Testis (tissue), 3 donors: ENCODE results near the gene EEFSEC. TPM values are rescaled to one million over a fixed set of nuclear protein-coding genes. Genes with fewer than 3 reads are reported as not detected.

Source experiments
- DNase-seq: peaks from one replicate; pipeline ENCODE4 v3.0.0-alpha.2; 2019
- H3K27ac ChIP-seq, 2 donors: fragments of 200-600 bp; sonication (generic); one replicate each; pipeline ENCODE4 v1.5.1; 2019
- H3K27me3 ChIP-seq: fragments of 200-600 bp; sonication (generic); one replicate; pipeline ENCODE4 v1.5.1; 2019
- H3K36me3 ChIP-seq: fragments of 200-600 bp; sonication (generic); one replicate; pipeline ENCODE4 v1.5.1; 2017; ENCODE audit warnings: low read depth; ENCODE audit errors: missing control alignments
- H3K4me1 ChIP-seq: fragments of 200-600 bp; sonication (generic); one replicate; pipeline ENCODE4 v1.5.1; 2019
- H3K4me3 ChIP-seq, 2 donors: fragments of 200-600 bp; sonication (generic); one replicate each; pipeline ENCODE4 v1.5.1; 2017 to 2019
- H3K9me3 ChIP-seq: fragments of 200-600 bp; sonication (generic); one replicate; pipeline ENCODE4 v1.5.1; 2017
- CTCF ChIP-seq, 3 experiments: fragments of 450-650 bp in 2 of 3; fragments of 200-600 bp in 1 of 3; sonication (generic) in 1 of 3; IDR thresholded peaks; one replicate each; pipeline ENCODE4 v1.5.1; 2016 to 2019; ENCODE audit warnings: antibody characterized with exemption in 3 of 3, mild to moderate bottlenecking in 2 of 3, moderate library complexity in 1 of 3
- POLR2A ChIP-seq: fragments of 450-650 bp; IDR thresholded peaks from one replicate; pipeline ENCODE4 v1.6.1; 2017; ENCODE audit warnings: antibody characterized with exemption, mild to moderate bottlenecking, moderate library complexity
- WGBS, 2 donors: methylation state at CpG; one replicate each; pipeline ENCODE4 v1.1.5; 2018; 5-methylcytosine and 5-hydroxymethylcytosine counted together
- intact Hi-C: fragments of 100-400 bp; cut with DNase I; formaldehyde crosslinking; loops from one replicate; pipeline ENCODE4 v1.15.1; 2023; ENCODE audit warnings: low total_unique reads
- polyA plus RNA-seq: library from polyadenylated mRNA; stranded (reverse); fragments of 350-450 nt; fragmentation: Illumina TruSeq; extraction: RNeasy Lipid Tissue Mini Kit (QIAGEN cat#74804); gene quantifications from one replicate; pipeline ENCODE4 v1.2.3, GENCODE V29; 2014; ENCODE audit warnings: low read depth, low replicate concordance; ENCODE audit not compliant: insufficient read depth
- total RNA-seq, 2 donors: library from RNA; depleted of rRNA; stranded (reverse); fragments of >200 nt; gene quantifications; one replicate each; pipeline ENCODE4 v1.2.3, GENCODE V29; 2016

EEFSEC gene
- total and polyA plus RNA-seq, 3 donors from 2014 or later, result 35.4 to 40.3 (median 35.4) TPM

- TF ChIP-seq CTCF (IDR thresholded peaks at IDR 0.05) (no peak), POLR2A (no peak)
- no peak for DNase-seq
- WGBS, 2 donors, result 89 to 97% methylated on average over 8 of the region's 8 CpGs
- Histone ChIP-seq H3K36me3 (no peaks in the 10 kb centered on the region), H3K9me3 (no peaks in the 10 kb centered on the region), H3K4me1 (peaks cover 7% of the 10 kb centered on the region), H3K27ac (no peak overlapping the region), H3K27me3 (no peaks in the 10 kb centered on the region), H3K4me3 (no peak overlapping the region)
- intact Hi-C loops, result no loop called here
These were observed 277.4 kb downstream of the EEFSEC start for GRCh38 chr3:128430731-128431130.

GRCh38 chr3:128431803-128432300, 278.6 kb downstream of the EEFSEC start:
- Histone ChIP-seq H3K4me3 (no peak overlapping the region), H3K27me3 (no peaks in the 10 kb centered on the region), H3K4me1 (peaks cover 7% of the 10 kb centered on the region), H3K9me3 (no peaks in the 10 kb centered on the region), H3K27ac (no peak overlapping the region), H3K36me3 (no peaks in the 10 kb centered on the region)
- no peak for TF ChIP-seq CTCF (IDR thresholded peaks at IDR 0.05)
- TF ChIP-seq POLR2A, result no peak
- WGBS, 2 donors, result 55 to 56% methylated on average over 13 of the region's 13 CpGs
- DNase-seq, result no peak
- intact Hi-C loops, result no loop called here

DNA sequence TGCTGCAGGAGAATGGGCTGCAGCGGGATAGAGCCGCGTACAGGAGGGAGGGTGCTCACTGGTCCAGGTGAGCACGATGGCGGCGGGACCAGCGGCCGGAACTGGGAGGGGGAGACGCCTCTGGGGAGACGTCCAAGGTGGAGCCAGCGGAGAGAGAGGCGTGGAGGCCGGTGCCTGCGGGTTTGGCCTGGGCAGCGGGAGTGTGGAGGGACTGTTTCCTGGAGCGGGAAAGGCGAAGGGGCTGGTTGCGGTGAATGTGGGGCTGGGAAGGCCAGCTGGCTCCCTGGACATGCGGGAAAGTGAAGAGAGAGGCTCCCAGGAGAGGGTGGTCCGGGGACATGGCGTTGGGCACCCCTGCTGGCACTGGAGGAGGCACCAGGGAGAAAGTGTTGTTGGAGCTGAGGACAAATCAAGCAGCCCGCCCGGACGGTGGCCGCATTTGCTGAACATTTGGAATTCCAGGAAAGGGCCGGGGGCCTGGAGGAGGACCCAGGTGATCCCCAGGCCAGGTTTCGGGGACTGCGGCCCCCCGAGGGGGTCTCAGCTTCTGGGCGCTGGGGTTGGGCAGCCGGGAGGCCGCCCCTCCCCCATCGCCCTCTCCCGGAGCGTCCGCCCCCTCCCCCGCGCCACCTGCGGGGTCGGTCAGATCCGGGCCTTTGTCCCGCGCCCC, 279.2 kb downstream of the EEFSEC start:
- Histone ChIP-seq H3K4me1 (peaks cover 7% of the 10 kb centered on the region), H3K4me3 (peak overlapping the region; percentile 21 to 27), H3K9me3 (no peaks in the 10 kb centered on the region), H3K36me3 (no peaks in the 10 kb centered on the region), H3K27me3 (no peaks in the 10 kb centered on the region), H3K27ac (no peak overlapping the region)
- no peak for DNase-seq
- intact Hi-C loops, result no loop called here
- no peak for TF ChIP-seq CTCF (IDR thresholded peaks at IDR 0.05)
- no peak for TF ChIP-seq POLR2A
- 7 to 14% methylated on average over 21 to 41 of the region's 43 CpGs for WGBS, 2 donors

- TF ChIP-seq POLR2A (no peak), CTCF (IDR thresholded peaks at IDR 0.05) (no peak)
- Histone ChIP-seq H3K27ac (no peak overlapping the region), H3K4me3 (peak overlapping the region; percentile 21 to 27), H3K4me1 (peaks cover 7% of the 10 kb centered on the region), H3K36me3 (no peaks in the 10 kb centered on the region), H3K27me3 (no peaks in the 10 kb centered on the region), H3K9me3 (no peaks in the 10 kb centered on the region)
- DNase-seq, result no peak
- intact Hi-C loops, result no loop called here
- WGBS, 2 donors, result 17 to 37% methylated on average over 12 to 42 of the region's 53 CpGs
These were observed 279.9 kb downstream of the EEFSEC start for GRCh38 chr3:128432971-128433836.
